AML-193 (cell line): Measurements from ENCODE around the gene AQP1.

Source experiments
- DNase-seq, 2 experiments: peaks; one replicate each; lab custom pipeline; 2025; lab: John Stamatoyannopoulos, UW

Gene AQP1

GRCh38 chr7:30935569-30935877 is 23.9 kb downstream of the AQP1 start:
- DNase-seq: no peak

- DNase-seq: no peak
These were observed 25.1 kb downstream of the AQP1 start for GRCh38 chr7:30936650-30937245.

- DNase-seq: no peak
These were observed 25.8 kb downstream of the AQP1 start for GRCh38 chr7:30937416-30937815.

- peak; percentile 24 to 36 for DNase-seq
These were observed 27.0 kb downstream of the AQP1 start for GRCh38 chr7:30938435-30939316.

GRCh38 chr7:30941582-30942323 is 30.1 kb downstream of the AQP1 start:
- no peak for DNase-seq

- no peak for DNase-seq
These were observed 38.5 kb downstream of the AQP1 start for GRCh38 chr7:30950197-30950596.

GRCh38 chr7:30954914-30955313 is 43.3 kb downstream of the AQP1 start:
- DNase-seq: no peak

- DNase-seq: no peak
These were observed 45.1 kb downstream of the AQP1 start for GRCh38 chr7:30956704-30957103.

GRCh38 chr7:30963842-30964241 is 52.2 kb downstream of the AQP1 start, which contains the start of gene GHRHR:
TSS of gene GHRHR (plus strand) at chr7:30963953. CDS start at chr7:30964069, 116 bp downstream.
- no peak for DNase-seq

- no peak for DNase-seq
These were observed 53.7 kb downstream of the AQP1 start for GRCh38 chr7:30965372-30965771.

GRCh38 chr7:30965883-30966282 is 54.2 kb downstream of the AQP1 start:
- no peak for DNase-seq

- DNase-seq: peak in 1 of 2 experiments; percentile 12
These were observed 56.6 kb downstream of the AQP1 start for GRCh38 chr7:30968294-30968693.

GRCh38 chr7:30968747-30969603 is 57.3 kb downstream of the AQP1 start:
- DNase-seq: no peak

GRCh38 chr7:30969604-30969970 is 57.9 kb downstream of the AQP1 start:
- DNase-seq: no peak

- DNase-seq: no peak
These were observed 58.4 kb downstream of the AQP1 start for GRCh38 chr7:30970074-30970473.

GRCh38 chr7:30970594-30971094 is 59.0 kb downstream of the AQP1 start:
- DNase-seq: no peak

- DNase-seq: no peak
These were observed 59.8 kb downstream of the AQP1 start for GRCh38 chr7:30971440-30971839.

GRCh38 chr7:30971840-30972563 is 60.3 kb downstream of the AQP1 start:
- no peak for DNase-seq

- no peak for DNase-seq
These were observed 61.6 kb downstream of the AQP1 start for GRCh38 chr7:30973292-30973691.

- DNase-seq: no peak
These were observed 62.3 kb downstream of the AQP1 start for GRCh38 chr7:30973791-30974604.
